ENCODE data around the gene CD180.

CD180 gene

GRCh38 chr5:67214036-67214435 is 17.4 kb upstream of the CD180 start:
- DNase-seq (ENCODE audit: extremely low read depth in 1 of 2, low read depth in 1 of 2): no peak

- DNase-seq (ENCODE audit: extremely low read depth in 1 of 2, low read depth in 1 of 2): no peak
These were observed 15.3 kb upstream of the CD180 start for GRCh38 chr5:67211926-67212325.

- DNase-seq (ENCODE audit: extremely low read depth in 1 of 2, low read depth in 1 of 2): peak in 1 of 2 donors; percentile 29
These were observed 12.7 kb upstream of the CD180 start for GRCh38 chr5:67209141-67209771.

DNA sequence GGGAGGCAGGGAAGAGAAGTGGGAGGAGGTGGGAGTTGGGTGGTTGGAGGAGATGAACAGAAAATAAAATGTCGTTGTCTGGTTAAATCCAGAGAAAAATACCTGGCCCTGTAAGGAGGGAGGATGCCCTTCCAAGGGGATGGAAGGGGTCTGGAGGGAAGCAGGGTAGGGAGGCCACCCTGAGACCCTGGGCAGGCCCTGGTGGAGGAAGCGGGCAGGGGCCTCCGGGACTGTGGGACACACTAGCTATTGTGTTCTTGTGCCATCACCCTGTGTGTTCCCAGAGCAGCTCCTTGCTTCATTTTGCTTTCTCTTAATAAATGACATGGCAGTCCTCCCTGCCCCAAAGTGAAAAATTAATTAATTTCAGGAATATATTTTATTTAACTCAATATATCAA is 11.8 kb upstream of the CD180 start:
- DNase-seq (ENCODE audit: extremely low read depth in 1 of 2, low read depth in 1 of 2): no peak

DNA sequence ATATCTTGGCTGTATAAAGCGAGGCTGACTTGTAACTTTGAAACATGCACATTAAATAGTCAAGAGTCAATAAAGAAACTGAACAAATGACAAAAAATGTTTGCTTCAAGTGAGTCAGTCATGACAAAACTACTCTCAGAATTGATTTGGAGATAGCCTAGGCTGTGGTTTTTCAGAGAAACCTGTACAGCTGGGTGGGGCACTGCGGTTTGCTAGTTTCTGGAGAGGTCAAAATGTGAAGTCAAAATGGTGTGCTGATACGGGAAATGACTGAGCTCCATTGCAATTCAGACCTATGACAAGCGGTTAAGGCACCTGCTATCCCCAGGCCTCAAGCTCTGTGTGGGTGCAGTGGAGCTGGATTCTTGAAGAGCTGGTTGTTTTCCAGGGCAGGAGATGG is 10.3 kb upstream of the CD180 start:
- DNase-seq (ENCODE audit: extremely low read depth in 1 of 2, low read depth in 1 of 2): peak in 1 of 2 donors; percentile 86

DNA sequence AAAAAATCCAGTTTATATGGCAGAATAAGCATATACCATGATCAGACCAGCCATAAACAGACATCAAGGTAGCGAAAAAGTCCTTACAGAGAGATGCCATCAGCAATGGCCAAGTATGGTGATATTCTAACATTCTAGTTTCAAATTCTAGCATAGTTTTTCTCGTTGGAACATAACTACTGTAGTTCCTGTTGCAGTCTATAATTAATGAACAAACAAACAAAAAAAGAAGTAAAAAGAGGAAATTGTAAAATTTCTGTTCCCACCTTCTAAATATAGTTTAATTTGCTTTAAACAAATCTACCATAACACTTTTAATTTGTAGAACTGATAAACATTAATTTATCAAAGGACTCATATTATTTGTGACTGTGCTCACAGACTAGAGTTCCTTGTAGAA is 9.9 kb upstream of the CD180 start:
- no peak for DNase-seq (ENCODE audit: extremely low read depth in 1 of 2, low read depth in 1 of 2)

DNA sequence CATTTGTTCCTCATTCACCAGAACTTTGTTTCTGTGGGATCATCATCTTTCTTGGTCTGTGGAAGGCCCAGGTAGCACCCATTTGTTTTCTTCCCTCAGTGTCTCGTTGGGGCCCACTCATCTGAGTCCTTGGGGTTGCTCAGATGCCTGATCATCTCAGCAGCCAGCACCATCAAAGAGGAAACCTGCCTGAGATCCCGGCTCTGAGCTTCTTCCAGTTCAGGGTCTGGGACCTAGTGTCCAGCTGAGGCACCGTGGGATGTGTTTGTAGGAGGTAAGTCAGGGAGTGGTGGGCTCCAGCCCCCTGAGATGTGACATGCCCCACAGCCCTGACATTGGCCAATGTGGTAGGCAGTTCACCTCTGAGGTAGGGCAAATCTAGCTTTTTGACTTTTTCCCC is 9.4 kb upstream of the CD180 start:
- DNase-seq (ENCODE audit: extremely low read depth in 1 of 2, low read depth in 1 of 2): no peak

DNA sequence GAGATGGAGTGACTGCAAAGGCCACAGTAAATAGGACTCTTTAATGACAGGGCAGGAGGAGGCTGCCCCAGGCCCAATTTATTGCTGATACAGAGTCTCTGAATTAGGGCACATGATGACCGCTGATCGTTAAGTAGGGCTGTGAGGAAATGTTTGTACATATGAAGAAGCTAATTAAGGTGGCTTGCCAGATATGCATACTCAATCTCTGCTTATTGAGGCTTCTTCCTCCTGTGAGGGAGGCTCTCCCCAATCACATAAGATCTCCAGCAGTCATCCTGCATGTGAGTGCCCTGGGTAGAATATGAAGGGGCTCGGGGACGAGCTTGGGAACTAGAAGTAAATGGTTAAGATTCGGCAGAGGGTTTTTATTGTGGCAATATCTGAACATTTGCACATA is 8.2 kb upstream of the CD180 start:
- no peak for DNase-seq (ENCODE audit: extremely low read depth in 1 of 2, low read depth in 1 of 2)

DNA sequence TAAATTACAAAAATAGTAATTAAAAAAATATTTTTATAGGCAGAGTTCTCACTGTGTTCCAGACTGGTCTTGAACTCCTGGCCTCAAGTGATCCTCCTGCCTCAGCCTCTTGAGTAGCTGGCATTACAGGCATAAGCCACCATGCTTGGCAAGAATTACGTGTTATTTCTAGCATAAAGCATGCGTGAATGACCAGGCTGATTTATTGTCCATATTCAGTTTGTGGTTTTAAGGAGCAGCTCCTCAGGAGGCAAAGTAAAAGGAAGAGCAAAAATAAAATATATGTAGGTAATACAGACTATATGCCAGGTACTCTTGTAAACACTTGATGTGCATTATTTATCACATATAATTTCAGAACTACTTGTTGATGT is 7.1 kb upstream of the CD180 start:
- no peak for DNase-seq (ENCODE audit: extremely low read depth in 1 of 2, low read depth in 1 of 2)

DNA sequence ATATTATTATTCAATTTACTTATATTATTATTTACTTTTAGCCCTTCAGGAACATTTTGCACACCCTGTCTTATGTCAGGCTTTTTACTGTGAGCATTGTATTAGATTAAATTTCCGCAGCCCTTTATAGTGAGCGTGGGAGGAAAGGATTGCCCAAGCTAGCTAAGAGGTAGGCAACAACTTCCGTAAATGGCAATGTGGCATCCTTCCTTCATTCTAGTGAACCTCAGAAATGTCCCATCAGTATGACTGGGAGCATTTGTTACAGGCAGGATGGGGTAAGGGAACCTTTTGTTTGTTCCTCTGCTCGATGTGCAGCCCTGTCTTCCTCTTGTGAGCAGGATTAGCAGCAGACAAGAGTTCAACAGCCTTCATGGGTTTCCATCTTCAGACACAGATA is 6.2 kb upstream of the CD180 start:
- DNase-seq (ENCODE audit: extremely low read depth in 1 of 2, low read depth in 1 of 2): no peak

DNA sequence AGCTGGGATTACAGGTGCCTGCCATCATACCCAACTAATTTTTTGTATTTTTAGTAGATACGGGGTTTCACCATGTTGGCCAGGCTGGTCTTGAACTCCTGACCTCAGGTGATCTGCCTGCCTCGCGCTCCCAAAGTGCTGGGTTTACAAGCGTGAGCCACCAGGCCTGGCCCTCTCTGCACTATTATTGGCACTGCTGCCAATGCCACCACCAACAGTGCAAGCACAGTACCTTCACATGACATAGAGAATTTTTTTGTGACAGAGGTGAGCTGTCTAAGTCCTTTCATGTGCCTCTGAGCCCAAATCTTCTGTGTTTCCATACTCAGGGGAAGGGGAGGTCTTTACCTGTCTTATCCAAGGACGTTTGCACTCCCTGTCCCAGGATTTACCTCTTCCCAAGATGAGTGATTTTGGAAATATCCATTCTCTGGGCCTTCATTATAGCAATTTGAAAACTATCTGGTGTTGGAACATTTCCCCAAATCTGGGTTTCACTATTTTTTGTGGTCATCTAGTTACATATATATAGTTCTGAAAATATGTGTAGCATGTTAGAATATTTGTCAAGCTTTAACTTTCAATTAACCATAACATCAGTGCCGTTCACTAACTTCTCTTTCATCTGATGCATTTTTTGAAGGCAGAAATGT is 5.4 kb upstream of the CD180 start:
- DNase-seq (ENCODE audit: extremely low read depth in 1 of 2, low read depth in 1 of 2): no peak

DNA sequence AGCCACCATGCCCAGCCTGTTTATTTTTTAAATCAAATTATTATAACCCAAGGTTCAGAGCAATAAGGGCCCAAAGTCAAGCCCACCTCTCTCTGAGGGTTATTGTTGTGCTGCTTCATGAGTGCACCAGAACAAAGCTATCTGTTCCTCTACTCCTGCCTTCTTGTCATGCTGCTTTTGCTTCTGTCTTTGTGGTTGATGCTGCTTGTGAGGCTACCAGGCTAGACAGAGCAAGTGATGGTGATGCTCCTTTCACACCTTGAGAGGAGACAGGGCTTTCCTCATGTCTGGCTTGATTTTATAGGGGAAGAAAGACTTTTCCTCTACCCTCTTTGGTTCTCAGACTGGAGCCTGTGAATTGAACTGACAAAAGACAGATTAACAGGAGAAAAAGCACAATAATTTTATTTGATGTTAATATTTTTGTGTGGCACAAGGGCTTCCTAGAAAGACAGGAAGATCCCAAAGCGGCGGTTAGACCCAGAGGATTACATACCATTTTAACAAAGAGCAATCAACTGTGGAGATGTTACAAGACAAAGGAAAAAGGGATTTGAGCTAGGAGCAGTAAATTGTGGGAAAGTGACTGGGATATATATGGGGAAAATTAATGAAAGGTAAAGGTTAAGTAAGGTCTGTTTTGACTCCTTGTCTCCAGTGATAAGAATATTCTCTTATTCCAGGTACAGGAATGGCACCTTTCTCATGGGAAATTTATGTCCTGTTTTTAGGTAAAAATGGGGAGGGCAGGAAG is 4.4 kb upstream of the CD180 start:
- no peak for DNase-seq (ENCODE audit: extremely low read depth in 1 of 2, low read depth in 1 of 2)

DNA sequence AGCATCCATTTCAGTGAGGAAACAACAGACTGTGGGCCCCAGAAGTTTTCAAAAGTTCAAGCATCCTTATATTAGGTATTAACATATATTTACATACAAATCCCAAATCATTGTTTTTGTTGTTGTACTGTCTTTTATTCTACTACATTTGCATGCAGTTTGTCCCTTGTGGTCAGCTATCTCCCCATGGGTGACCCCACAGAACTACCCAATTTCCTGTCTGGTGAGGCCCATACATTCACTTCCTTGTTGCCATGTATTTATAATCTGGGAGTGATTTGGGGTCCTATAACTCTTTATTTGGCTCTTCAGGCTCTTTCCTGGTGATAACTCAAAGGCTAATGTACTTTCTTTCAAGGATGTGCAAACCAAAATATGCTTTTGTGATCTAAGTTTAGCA is 3.3 kb upstream of the CD180 start:
- no peak for DNase-seq (ENCODE audit: extremely low read depth in 1 of 2, low read depth in 1 of 2)

- DNase-seq (ENCODE audit: extremely low read depth in 1 of 2, low read depth in 1 of 2): no peak
These were observed 2.3 kb upstream of the CD180 start for GRCh38 chr5:67198917-67199316.

GRCh38 chr5:67197536-67197935 is 937 bp upstream of the CD180 start:
- DNase-seq (ENCODE audit: extremely low read depth in 1 of 2, low read depth in 1 of 2): no peak

DNA sequence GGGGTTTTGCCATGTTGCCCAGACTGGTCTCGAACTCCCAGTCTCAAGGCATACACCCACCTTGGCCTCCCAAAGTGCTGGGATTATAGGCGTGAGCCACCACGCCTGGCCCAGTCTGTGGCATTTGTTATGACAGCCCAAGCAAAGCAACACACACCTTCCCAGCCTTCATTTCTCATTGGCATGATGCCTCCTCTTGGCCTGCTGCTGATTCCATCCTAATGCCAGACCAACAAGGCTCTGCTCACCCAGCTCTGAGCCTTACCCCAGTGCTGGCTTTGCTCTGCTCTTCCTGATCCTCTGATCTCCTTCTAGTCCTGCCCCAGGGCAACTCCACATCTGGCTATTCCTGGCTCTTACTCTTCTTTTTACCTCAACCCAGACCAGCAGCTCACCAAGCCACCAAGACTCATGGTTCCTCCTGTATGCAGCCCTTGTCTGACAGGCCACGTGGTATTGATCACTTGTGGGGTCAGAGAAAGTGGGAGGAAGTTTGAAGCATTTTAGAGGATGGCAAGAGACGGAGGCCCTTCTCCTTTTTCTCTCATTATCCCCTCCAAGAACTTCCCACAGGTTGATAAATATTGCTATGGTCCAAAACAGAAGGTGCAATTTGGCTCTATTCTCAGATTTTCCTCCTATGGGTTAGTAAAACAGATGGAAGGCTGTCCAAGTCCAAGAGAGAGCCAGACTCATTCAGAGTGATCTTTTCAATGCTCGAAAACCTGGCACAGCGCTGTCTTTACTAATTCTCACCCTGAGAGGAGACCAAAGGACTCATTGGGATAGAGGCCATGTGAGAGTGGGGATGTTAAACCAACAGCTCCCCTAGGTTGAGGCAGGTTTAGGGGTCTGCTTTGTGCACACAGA is 958 bp downstream of the CD180 start:
- no peak for DNase-seq (ENCODE audit: extremely low read depth in 1 of 2, low read depth in 1 of 2)

- DNase-seq (ENCODE audit: extremely low read depth in 1 of 2, low read depth in 1 of 2): no peak
These were observed 2.4 kb downstream of the CD180 start for GRCh38 chr5:67194166-67194565.

GRCh38 chr5:67193439-67193807 is 3.2 kb downstream of the CD180 start:
- DNase-seq (ENCODE audit: extremely low read depth in 1 of 2, low read depth in 1 of 2): no peak

DNA sequence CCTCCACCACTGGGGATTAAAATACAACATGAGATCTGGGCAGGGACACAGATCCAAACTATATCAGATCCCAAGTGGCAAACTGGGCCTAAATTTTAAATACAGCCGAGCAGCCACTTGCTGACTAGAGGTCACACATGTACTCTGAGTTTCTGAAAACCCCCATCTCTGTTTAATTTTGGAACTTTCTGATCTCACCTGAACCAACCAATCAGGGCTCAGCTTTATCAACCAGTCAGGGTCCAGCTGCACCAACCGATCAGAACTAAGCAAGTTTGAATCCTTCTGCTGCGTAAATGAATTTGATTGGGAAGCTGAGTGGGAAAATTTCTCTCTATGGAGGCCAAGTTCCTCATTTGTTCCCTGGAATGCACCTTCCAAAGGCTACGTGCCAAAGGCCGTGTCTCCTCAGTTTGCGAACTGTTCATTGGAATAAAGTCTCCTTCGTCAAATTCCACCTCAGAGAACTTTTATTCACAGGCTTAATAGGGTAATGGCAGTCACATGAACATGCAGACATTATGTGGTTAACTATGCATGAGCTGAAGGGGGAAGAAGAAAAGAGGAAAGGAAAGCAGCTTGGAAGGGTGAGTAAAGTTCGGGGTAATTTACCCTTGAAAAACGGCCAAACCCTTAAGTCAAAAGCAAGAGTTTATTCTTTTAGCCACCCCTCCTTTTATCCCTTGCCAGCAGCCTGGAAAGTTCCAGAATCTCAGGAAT is 3.7 kb downstream of the CD180 start:
- no peak for DNase-seq (ENCODE audit: extremely low read depth in 1 of 2, low read depth in 1 of 2)

DNA sequence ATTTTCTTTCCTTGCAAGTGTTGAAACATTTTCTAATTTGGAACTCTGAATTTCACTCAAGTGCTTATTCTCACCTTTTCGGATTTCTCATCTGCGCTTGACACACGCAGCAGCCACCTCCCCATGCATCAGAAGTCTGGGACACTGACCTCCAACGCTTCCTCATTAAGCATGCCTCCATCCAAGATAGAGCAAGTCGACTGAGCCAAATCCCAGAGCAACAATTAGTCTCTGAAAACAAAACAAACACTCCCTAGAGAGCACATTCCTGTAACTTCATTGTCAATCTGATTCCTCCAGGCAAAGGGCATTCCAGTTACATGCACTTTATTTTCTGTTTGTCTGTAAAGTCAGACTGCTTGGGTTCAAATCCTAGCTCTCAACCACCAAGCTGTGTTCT is 5.7 kb downstream of the CD180 start:
- no peak for DNase-seq (ENCODE audit: extremely low read depth in 1 of 2, low read depth in 1 of 2)

DNA sequence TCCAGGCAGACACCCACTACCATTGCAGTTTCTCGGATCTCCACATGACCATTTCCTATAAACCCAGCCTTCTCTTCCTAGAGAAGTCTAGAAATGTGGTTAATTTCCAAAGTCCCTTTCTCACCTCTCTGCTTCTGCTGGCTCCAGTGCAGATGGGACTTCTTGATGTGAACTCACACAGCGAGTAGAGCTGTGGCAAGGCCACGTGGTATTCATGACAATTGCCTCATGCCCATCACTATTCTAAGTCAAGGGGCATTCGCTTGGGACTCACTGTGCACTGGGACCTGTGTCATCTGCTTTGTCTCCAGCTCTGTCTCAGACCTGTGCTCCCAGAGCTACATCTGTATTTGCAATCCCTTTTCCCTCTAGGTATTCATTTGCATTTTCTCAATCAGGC is 6.2 kb downstream of the CD180 start:
- no peak for DNase-seq (ENCODE audit: extremely low read depth in 1 of 2, low read depth in 1 of 2)
